Occipital lobe (tissue), 2 donors: Measurements from ENCODE around the gene MAPK1. TPM values are rescaled to one million over a fixed set of nuclear protein-coding genes. Genes with fewer than 3 reads are reported as not detected.
"Not testable (repeated sequence)": the region's sequence is repeated elsewhere in the genome, so short reads cannot be mapped to it uniquely, and the experiment has no call there.

Experiments
- DNase-seq: peaks from one replicate; lab custom pipeline; 2025; lab: John Stamatoyannopoulos, UW
- total RNA-seq: library from RNA; depleted of rRNA; stranded (reverse); fragments of >200 nt; gene quantifications from one replicate; pipeline ENCODE4 v1.2.3, GENCODE V29; 2014

The MAPK1 gene
- 76.0 TPM for total RNA-seq

GRCh38 chr22:21867528-21868266 lies at the start of gene MAPK1:
TSS of gene MAPK1 (minus strand) at chr22:21867645. CDS start at chr22:21867440, 205 bp downstream.
- DNase-seq, result peak; percentile 95

- DNase-seq, result no peak
These were observed 49.0 kb upstream of the MAPK1 start for GRCh38 chr22:21916309-21916918.

GRCh38 chr22:21915624-21916308 lies 48.3 kb upstream of the MAPK1 start:
- DNase-seq, result no peak

- DNase-seq, result not testable (repeated sequence)
These were observed 46.7 kb upstream of the MAPK1 start for GRCh38 chr22:21914033-21914642.

- not testable (repeated sequence) for DNase-seq
These were observed 42.9 kb upstream of the MAPK1 start for GRCh38 chr22:21910367-21910766.

GRCh38 chr22:21909871-21910270 lies 42.4 kb upstream of the MAPK1 start:
- DNase-seq, result no peak

GRCh38 chr22:21907638-21908522 lies 40.4 kb upstream of the MAPK1 start:
- DNase-seq, result no peak

GRCh38 chr22:21905234-21905633 lies 37.8 kb upstream of the MAPK1 start:
- not testable (repeated sequence) for DNase-seq

- DNase-seq, result no peak
These were observed 36.9 kb upstream of the MAPK1 start for GRCh38 chr22:21904250-21904789.

- DNase-seq, result no peak
These were observed 35.8 kb upstream of the MAPK1 start for GRCh38 chr22:21903283-21903682.

GRCh38 chr22:21902296-21903087 lies 35.0 kb upstream of the MAPK1 start:
- no peak for DNase-seq

- no peak for DNase-seq
These were observed 31.0 kb upstream of the MAPK1 start for GRCh38 chr22:21898354-21898896.

- no peak for DNase-seq
These were observed 29.6 kb upstream of the MAPK1 start for GRCh38 chr22:21896951-21897513.

- not testable (repeated sequence) for DNase-seq
These were observed 28.8 kb upstream of the MAPK1 start for GRCh38 chr22:21896275-21896674.

GRCh38 chr22:21894799-21895198 lies 27.4 kb upstream of the MAPK1 start:
- DNase-seq, result no peak

GRCh38 chr22:21889251-21889990 lies 22.0 kb upstream of the MAPK1 start:
- no peak for DNase-seq

GRCh38 chr22:21887841-21888240 lies 20.4 kb upstream of the MAPK1 start:
- DNase-seq, result no peak

GRCh38 chr22:21883930-21884329 lies 16.5 kb upstream of the MAPK1 start:
- not testable (repeated sequence) for DNase-seq
